Effector memory CD4-positive, alpha-beta T cell (primary cell): Measurements from ENCODE around the gene NFATC4.
A peak's percentile ranks its signal among the peaks of the same experiment; 100 is the strongest.

ENCODE experiments used
- DNase-seq, 3 donors: peaks; one replicate each; pipeline ENCODE4 v3.0.0-alpha.2; 2020
- H3K27ac ChIP-seq: 2 replicates; pipeline ENCODE4 v1.7.0; 2013; ENCODE audit warnings: mild to moderate bottlenecking, low read length, moderate library complexity; ENCODE audit not compliant: insufficient read depth, poor library complexity, severe bottlenecking
- H3K27me3 ChIP-seq: replicated peaks from 2 replicates; pipeline ENCODE4 v1.7.0; 2013; ENCODE audit warnings: mild to moderate bottlenecking, low read length; ENCODE audit not compliant: insufficient read depth, control insufficient read depth, poor library complexity, severe bottlenecking
- H3K36me3 ChIP-seq: 2 replicates; pipeline ENCODE4 v1.7.0; 2013; ENCODE audit warnings: mild to moderate bottlenecking, low read length, moderate library complexity; ENCODE audit not compliant: control insufficient read depth, insufficient read depth
- H3K4me1 ChIP-seq: 2 replicates; pipeline ENCODE4 v1.7.0; 2013; ENCODE audit warnings: low read length, mild to moderate bottlenecking; ENCODE audit not compliant: control insufficient read depth, insufficient read depth, poor library complexity, severe bottlenecking
- H3K4me3 ChIP-seq: 2 replicates; pipeline ENCODE4 v1.7.0; 2013; ENCODE audit warnings: low read length, low read depth, mild to moderate bottlenecking; ENCODE audit not compliant: insufficient read depth, poor library complexity, severe bottlenecking
- H3K9me3 ChIP-seq: 2 replicates; pipeline ENCODE4 v1.7.0; 2013; ENCODE audit warnings: mild to moderate bottlenecking, low read length, moderate library complexity; ENCODE audit not compliant: control insufficient read depth

NFATC4 gene

DNA sequence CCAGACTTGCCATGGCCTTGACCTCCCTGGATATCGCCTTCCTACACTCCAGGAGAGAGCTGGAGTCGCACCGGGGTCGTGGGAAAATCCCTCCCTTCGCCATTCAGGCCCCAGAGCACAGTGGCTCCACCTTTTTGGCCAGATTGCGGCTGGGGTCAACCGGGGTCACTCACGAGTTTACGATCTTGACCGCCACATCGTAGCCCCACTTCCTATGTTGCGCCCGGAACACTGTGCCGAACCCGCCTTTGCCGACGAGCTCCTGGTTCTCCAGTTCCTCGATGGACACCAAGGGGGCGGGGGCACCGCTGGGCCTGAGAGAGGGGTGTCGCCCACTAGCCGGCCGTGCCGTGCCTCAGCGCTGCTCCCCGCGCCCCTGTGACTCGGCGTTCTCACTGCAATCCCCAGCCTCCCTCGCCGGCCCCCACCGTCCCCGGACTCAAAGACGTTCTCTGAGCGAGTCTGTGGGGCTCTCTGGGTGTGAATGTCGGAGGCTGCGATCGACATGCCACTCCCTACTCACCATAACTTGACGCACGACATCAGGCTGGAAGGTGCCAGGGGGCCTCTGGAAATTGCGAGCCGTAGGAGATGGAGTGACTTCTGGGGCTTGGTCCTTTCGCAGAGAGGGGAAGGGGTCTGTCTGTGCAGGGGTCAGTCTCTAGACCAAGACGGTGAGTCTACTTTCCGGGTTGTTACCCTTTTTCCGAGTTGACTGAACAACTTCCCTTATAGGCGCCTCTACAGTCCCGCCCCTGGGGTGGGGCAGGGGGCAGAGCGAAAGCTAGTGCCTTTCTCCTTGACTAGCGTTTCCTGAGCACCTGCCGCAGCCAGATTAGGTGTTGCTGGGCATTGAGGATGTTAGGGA is 28.5 kb upstream of the NFATC4 start, which contains the start of gene RIPK3:
TSS of gene RIPK3 (minus strand) at position 708 of the 868 bp plus-strand sequence. CDS start at position 543, 165 bp downstream.
- Histone ChIP-seq H3K36me3 (peaks cover 11% of the 10 kb centered on the region), H3K9me3 (no peaks in the 10 kb centered on the region), H3K27ac (peak within 1 kb of the TSS; percentile 66), H3K4me3 (peak within 1 kb of the TSS; percentile 76), H3K27me3 (peaks cover 7% of the 10 kb centered on the region), H3K4me1 (peaks cover 18% of the 10 kb centered on the region)
- peak; percentile 26 to 50 (median 45) for DNase-seq

DNA sequence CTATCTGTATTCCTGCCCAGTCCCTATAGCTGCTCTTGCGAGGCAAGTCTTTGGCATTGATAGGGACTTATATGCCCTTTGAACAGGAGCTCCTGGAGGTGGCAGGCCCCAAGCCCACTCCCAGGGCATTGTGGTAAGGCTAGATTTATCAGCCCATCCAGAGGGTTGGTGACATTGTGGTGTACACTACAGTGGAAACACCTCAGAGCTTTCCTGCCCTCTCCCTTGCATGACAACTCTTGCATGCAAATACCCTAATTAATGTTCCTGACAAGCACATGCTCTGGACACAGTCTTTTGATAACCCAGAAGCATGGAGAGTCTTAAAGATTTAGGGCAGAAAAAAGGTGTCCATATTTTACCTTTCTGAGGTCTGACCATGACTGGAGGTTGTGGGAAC is 27.4 kb upstream of the NFATC4 start:
- Histone ChIP-seq H3K27ac (no peak overlapping the region), H3K4me3 (no peak overlapping the region), H3K27me3 (no peaks in the 10 kb centered on the region), H3K36me3 (peaks cover 11% of the 10 kb centered on the region), H3K9me3 (no peaks in the 10 kb centered on the region), H3K4me1 (peaks cover 12% of the 10 kb centered on the region)
- no peak for DNase-seq

GRCh38 chr14:24342889-24343288 is 25.1 kb upstream of the NFATC4 start:
- Histone ChIP-seq H3K27me3 (no peaks in the 10 kb centered on the region), H3K9me3 (no peaks in the 10 kb centered on the region), H3K4me3 (no peak overlapping the region), H3K4me1 (peaks cover 12% of the 10 kb centered on the region), H3K27ac (no peak overlapping the region), H3K36me3 (peaks cover 3% of the 10 kb centered on the region)
- DNase-seq, result no peak

DNA sequence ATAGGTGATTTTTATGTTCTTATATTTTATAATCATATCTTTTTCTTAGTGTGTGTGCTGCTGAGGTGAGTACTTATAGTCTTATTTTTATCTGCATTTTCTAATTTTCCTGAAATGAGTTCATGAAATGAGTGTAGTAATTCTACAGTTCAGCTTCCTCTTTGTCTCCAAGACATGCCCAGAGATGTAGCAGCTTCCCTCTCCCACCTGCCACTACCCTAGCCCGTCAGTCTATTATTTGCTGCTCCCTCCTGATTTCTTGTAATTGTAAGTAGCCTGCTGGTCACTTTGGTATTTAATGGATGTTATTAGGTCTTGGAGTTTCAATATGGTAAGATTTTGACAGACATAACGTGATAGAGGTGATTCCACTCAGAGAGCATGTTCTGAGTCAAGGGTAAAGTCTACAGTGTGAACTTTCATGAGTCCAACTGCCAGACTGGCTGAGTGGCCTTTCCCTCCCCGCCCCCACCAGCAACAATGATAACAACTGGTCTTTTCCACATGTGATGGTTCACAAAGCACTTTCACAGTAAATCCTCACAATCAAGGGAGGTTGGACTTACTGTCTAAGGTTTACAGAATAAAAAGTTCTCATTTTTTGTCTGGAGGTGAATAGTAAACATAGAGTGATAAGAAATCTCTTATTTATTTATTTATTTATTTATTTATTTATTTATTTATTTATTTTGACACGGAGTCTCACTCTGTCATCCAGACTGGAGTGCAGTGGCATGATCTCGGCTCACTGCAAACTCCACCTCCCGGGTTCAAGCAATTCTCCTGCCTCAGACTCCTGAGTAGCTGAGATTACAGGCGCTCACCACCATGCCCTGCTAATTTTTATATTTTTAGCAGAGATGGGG is 24.0 kb upstream of the NFATC4 start:
- no peaks in the 10 kb centered on the region for H3K27me3 ChIP-seq

GRCh38 chr14:24347134-24347533 is 20.9 kb upstream of the NFATC4 start:
- H3K27ac ChIP-seq, result no peak overlapping the region
- DNase-seq, result no peak
- no peak overlapping the region for H3K4me3 ChIP-seq
- peaks cover 4% of the 10 kb centered on the region for H3K27me3 ChIP-seq
- H3K9me3 ChIP-seq, result no peaks in the 10 kb centered on the region
- no peaks in the 10 kb centered on the region for H3K4me1 ChIP-seq
- H3K36me3 ChIP-seq, result no peaks in the 10 kb centered on the region

More for the DNA sequence above, 24.0 kb upstream of the NFATC4 start:
- no peak overlapping the region for H3K4me3 ChIP-seq
- H3K36me3 ChIP-seq, result no peaks in the 10 kb centered on the region
- H3K9me3 ChIP-seq, result no peaks in the 10 kb centered on the region
- no peak overlapping the region for H3K27ac ChIP-seq
- H3K4me1 ChIP-seq, result peaks cover 7% of the 10 kb centered on the region
- no peak for DNase-seq

DNA sequence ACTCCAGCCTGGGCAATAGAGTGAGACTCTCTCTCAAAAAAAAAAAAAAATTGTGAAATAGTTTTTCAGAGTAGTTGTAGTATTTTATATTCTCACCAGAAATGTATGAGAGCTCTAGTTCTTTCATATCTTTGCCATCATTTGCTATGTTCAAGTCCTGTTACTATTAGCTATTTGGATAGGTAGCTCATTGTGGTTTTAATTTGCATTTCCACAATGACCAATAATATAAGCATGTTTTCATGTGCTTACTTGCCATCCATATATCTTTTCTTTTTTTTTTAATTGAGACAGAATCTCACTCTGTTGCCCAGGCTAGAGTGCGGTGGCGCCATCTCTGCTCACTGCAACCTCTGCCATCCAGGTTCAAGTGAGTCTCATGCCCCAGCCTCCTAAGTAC is 19.8 kb upstream of the NFATC4 start:
- Histone ChIP-seq H3K36me3 (no peaks in the 10 kb centered on the region), H3K9me3 (no peaks in the 10 kb centered on the region), H3K27me3 (peaks cover 4% of the 10 kb centered on the region), H3K4me1 (no peaks in the 10 kb centered on the region), H3K4me3 (no peak overlapping the region), H3K27ac (no peak overlapping the region)
- no peak for DNase-seq

DNA sequence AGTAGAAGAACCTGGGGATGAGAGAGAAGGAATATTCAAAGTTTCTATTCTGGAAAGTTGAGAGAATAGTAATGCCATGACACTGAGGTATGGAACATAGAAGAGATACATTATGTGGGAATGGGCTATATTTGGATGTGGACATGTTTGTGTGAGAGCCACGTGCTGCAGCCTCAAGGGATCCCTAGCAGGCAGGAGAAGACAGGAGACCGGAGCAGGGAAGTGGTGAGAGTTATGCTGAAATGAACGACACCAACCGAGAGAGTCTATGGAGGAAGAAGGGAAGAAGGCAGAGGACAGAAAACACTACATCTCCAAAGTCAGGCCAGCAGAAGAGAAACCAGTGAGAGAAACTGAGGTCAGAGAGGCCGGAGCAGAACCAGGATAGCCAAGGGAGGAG is 18.2 kb upstream of the NFATC4 start:
- H3K4me3 ChIP-seq, result no peak overlapping the region
- H3K4me1 ChIP-seq, result no peaks in the 10 kb centered on the region
- peaks cover 4% of the 10 kb centered on the region for H3K27me3 ChIP-seq
- H3K36me3 ChIP-seq, result no peaks in the 10 kb centered on the region
- H3K9me3 ChIP-seq, result no peaks in the 10 kb centered on the region
- H3K27ac ChIP-seq, result no peak overlapping the region
- no peak for DNase-seq

- Histone ChIP-seq H3K9me3 (no peaks in the 10 kb centered on the region), H3K27ac (no peak overlapping the region), H3K27me3 (peaks cover 4% of the 10 kb centered on the region), H3K4me3 (no peak overlapping the region), H3K36me3 (no peaks in the 10 kb centered on the region), H3K4me1 (no peaks in the 10 kb centered on the region)
- no peak for DNase-seq
Observed at GRCh38 chr14:24351517-24351916, 16.5 kb upstream of the NFATC4 start.

GRCh38 chr14:24353559-24354481 is 14.2 kb upstream of the NFATC4 start:
- Histone ChIP-seq H3K4me1 (no peaks in the 10 kb centered on the region), H3K36me3 (no peaks in the 10 kb centered on the region), H3K9me3 (no peaks in the 10 kb centered on the region), H3K4me3 (no peak overlapping the region), H3K27ac (no peak overlapping the region), H3K27me3 (peaks cover 4% of the 10 kb centered on the region)
- no peak for DNase-seq
